Fibroblast of pulmonary artery (primary cell): Measurements from ENCODE around the gene PACRGL.
"Not testable (repeated sequence)": the region's sequence is repeated elsewhere in the genome, so short reads cannot be mapped to it uniquely, and the experiment has no call there.

Source experiments
- DNase-seq: peaks from one replicate; pipeline ENCODE4 v3.0.0-alpha.2; 2010; ENCODE audit warnings: low read depth
- H3K4me3 ChIP-seq: replicated peaks from 2 replicates; pipeline ENCODE4 v1.5.1; 2011; ENCODE audit warnings: low read depth, mild to moderate bottlenecking, control low read depth, low read length, moderate library complexity
- CTCF ChIP-seq: IDR thresholded peaks from 2 replicates; pipeline ENCODE4 v1.5.1; 2011; ENCODE audit warnings: mild to moderate bottlenecking, control low read depth, low read length, inconsistent platforms; ENCODE audit errors: missing control alignments

PACRGL gene

GRCh38 chr4:20723019-20723418, 22.8 kb downstream of the PACRGL start:
- DNase-seq, result no peak
- no peak for TF ChIP-seq CTCF
- H3K4me3 ChIP-seq, result no peak overlapping the region

GRCh38 chr4:20723463-20723862, 23.2 kb downstream of the PACRGL start:
- no peak overlapping the region for H3K4me3 ChIP-seq
- TF ChIP-seq CTCF, result no peak
- DNase-seq, result no peak

GRCh38 chr4:20724915-20725314, 24.7 kb downstream of the PACRGL start:
- no peak for TF ChIP-seq CTCF
- DNase-seq, result no peak

GRCh38 chr4:20735931-20736330, 35.7 kb downstream of the PACRGL start:
- no peak overlapping the region for H3K4me3 ChIP-seq
- no peak for TF ChIP-seq CTCF
- no peak for DNase-seq

More at GRCh38 chr4:20724915-20725314, 24.7 kb downstream of the PACRGL start:
- H3K4me3 ChIP-seq, result no peak overlapping the region

GRCh38 chr4:20746000-20746399, 45.7 kb downstream of the PACRGL start:
- not testable (repeated sequence) for H3K4me3 ChIP-seq, DNase-seq

- TF ChIP-seq CTCF, result no peak
- no peak for DNase-seq
- H3K4me3 ChIP-seq, result no peak overlapping the region
Measured at GRCh38 chr4:20752641-20753040, 52.4 kb downstream of the PACRGL start.

GRCh38 chr4:20754036-20754435, 53.8 kb downstream of the PACRGL start:
- no peak for DNase-seq
- H3K4me3 ChIP-seq, result no peak overlapping the region
- TF ChIP-seq CTCF, result no peak
